Measurements from ENCODE around the gene POSTN.
"Not testable (repeated sequence)": the region's sequence is repeated elsewhere in the genome, so short reads cannot be mapped to it uniquely, and the experiment has no call there.

Gene POSTN

GRCh38 chr13:37596805-37597204 lies 1.8 kb downstream of the POSTN start:
- no peak for DNase-seq

- DNase-seq: no peak
Observed at GRCh38 chr13:37595162-37595561, 3.4 kb downstream of the POSTN start.

DNA sequence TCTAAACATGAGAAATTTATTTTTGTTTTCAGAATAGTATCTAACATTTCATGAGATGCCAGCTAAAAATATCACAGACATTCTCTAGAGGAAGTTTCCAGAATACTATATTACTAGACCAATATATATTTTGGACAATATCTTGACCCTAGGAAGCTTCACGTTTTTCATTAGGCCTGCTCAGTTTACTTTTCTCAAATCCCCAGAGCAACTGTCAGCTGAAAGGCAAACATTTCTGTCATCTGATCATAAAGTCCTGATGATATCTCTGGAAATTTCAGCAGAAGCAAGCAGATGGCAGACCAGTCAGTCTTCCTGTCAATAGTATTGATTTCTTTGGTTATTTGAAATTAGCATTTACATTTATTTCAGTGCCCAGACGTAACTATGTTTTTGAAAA lies 4.0 kb downstream of the POSTN start:
- no peak for DNase-seq

DNA sequence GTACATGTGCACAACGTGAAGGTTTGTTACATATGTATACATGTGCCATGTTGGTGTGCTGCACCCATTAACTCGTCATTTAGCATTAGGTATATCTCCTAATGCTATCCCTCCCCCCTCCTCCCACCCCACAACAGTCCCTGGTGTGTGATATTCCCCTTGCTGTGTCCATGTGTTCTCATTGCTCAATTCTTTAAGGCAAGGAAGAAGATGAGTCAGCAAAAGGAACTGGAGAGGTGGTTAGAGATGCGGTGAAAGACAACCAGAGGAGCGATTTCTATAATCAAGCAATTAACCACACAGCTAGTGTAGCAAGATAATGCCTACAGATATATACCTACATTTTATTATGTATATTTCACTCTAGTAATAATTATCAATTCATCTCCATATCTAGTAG lies 9.2 kb downstream of the POSTN start:
- not testable (repeated sequence) for DNase-seq

GRCh38 chr13:37587236-37587635 lies 11.3 kb downstream of the POSTN start:
- no peak for DNase-seq

- no peak for DNase-seq
Observed at GRCh38 chr13:37586164-37586563, 12.4 kb downstream of the POSTN start.

- no peak for DNase-seq
Observed at GRCh38 chr13:37585541-37585940, 13.0 kb downstream of the POSTN start.

DNA sequence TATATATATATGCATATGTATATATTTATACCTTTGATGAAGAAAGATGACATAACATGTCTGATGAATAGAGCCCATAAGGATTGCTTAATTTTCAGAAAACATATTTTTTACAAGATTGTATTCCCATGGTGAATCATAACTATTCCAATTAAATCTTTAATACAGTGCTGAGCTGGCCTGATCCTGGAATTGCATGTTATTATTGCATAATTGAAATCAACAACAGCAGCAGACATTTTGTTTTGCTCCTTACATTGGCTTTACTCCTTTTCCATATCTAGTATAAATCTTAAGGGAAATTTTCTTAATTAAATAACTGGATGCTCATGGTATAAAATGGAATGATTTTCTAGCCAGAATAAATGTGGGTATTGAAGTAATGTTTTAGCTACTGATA lies 22.0 kb downstream of the POSTN start:
- no peak for DNase-seq

DNA sequence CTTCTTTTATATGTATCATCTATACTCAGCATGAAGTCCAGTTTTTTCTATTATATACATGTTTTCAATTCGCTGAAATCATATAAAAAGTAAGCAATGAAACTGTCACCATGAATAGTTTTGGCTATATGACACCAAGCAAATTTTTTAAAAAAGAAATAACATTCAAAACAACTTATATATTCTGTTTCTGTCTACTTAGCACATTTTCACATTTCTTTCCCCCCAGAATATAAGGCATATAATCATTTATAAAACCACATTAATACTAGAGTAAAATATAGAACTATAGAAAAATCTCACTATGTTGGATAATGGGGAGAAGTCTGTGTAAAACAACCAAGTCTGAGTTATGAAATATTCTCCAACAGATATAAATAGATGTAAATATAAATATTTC lies 33.1 kb downstream of the POSTN start:
- DNase-seq: no peak

DNA sequence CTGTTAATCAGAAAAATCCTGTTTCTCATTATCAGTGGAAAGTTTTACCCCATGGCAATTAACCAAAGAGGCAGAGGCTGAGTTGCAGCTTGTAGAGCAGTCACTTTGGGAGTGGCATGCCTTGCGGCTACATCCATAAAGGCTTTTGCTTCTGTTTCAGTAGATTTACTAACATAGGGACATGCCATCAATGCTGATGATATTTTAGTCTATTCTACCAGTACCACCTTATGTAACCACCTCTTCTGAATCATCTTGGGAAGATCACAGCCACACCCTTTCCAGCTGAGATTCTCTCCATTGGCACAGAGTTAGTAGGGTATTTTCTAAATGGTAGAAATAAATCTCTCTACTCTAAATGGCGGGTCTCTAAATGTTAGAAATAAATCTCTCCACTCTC lies 37.5 kb downstream of the POSTN start:
- DNase-seq: no peak

DNA sequence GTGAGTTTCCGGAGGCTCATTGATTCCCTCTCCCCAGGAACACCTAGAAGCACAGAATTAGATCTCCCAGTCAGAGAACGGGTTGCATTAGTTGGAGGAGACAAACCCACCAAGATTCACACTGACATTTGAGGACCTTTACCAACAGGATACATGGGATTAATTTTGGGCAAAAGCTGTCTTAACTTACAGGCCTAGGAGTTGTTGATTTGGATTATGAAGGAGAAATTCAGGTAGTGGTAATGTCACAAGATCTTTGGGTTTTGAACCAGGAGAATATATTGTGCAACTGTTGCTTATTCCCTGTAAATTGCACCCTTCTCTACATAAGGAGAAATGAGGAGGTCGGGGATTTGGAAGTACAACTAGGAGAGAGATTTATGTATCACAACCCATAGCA lies 38.0 kb downstream of the POSTN start:
- no peak for DNase-seq

- DNase-seq: not testable (repeated sequence)
Observed at GRCh38 chr13:37558766-37559165, 39.8 kb downstream of the POSTN start.

DNA sequence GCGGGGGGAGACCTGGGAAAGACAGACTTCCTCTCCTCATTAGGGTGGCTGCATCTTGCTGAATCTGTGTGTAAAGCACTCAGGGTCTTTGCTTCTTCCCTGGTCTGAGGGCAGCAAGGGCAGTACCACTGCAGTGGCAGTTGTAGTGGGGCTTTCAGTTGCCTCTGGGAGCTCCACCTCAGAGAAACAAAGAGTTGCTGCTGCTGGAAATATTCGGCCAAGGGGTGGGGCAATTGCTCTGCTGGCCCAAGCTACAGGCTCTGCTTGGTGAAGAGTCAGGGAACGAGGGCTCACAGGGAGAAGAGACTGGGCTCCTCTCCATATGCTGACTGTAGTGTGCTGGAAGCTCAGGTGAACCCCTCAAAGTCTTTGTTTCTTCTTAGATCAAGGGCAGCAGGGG lies 52.5 kb downstream of the POSTN start:
- no peak for DNase-seq

GRCh38 chr13:37544995-37545394 lies 53.6 kb downstream of the POSTN start:
- no peak for DNase-seq

DNA sequence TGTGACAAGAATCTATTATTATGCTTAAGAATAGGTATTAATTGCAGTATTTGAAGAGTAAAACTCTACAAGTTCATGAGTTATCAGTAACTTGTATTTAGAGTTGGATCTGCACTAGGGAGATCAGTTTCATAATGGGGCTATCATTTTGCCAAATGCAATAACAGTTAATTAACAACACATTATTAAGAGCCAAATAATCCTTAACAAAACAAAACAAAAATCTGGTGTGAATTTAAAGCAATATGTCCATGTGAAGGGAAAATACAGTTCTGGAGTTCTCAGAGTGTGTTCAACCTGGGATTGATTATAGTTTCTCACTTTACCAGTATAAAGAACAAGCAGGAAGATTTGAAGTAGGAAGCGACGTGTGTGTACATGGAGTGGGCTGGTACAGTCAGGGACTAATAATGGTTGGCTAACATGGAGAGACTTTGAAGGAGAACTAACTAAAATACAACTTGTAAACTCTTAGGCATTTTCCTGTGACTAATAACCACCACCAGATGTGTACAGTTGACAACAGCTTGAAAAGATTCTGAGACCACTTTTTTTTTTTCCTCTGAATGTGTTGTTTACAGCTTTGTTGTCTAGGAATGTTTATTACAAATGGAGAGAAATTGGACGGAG lies 58.5 kb downstream of the POSTN start:
- DNase-seq: no peak

DNA sequence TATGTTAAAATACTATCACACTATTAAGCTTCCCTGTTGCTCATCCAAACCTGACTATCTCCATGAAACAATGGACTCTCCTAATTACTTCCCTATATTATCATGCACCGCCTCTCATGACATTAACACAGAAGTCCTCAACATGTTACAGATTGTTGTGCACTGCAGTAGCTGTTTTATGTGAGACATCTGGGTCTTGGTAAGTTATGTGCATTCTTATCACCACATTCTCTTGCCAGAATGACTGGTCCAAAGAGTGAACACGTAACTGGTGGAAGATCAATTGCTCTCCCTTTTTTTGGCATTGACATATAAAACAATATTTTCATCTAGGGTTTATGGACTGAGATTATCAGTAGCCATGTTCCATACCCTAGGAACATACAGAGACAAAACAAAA lies 59.4 kb downstream of the POSTN start:
- DNase-seq: no peak

DNA sequence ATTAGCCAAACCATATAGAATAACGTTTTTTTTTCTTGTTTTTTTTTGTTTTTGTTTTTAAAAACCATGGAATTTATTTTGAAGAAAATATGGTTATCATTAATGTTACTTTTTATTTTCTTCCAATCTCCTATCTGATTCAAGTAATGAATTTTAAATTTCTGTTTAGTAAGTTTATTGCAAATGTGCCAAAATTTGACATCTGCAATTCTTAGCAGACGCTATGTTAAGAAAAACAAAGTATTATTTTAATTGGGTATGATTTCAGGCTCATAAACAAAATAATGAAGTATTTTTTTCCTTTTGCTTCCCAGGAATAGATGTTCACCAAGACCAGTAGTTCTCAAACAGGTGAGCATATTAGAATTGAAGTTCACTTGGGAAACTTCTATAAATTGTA lies 63.1 kb downstream of the POSTN start:
- no peak for DNase-seq

DNA sequence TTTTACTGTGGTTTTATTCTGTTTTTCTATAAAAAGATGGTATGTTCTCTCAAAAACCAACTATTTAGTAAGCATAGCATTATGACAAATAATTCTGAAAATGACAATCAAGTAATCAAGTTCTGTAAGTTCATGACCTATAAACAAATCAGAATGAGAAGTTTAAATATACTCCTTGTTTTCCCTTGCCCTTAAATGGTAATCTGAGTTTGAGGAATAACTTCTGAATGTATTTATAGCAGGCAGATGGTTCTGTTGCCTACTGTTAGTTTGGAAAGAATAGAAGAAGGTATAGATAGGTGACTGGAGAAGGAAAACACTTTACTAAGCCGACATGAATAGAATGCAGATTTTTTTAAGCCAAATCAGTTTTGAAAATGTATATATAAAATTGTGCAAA lies 63.9 kb downstream of the POSTN start:
- no peak for DNase-seq

- no peak for DNase-seq
Observed at GRCh38 chr13:37534181-37534580, 64.4 kb downstream of the POSTN start.

DNA sequence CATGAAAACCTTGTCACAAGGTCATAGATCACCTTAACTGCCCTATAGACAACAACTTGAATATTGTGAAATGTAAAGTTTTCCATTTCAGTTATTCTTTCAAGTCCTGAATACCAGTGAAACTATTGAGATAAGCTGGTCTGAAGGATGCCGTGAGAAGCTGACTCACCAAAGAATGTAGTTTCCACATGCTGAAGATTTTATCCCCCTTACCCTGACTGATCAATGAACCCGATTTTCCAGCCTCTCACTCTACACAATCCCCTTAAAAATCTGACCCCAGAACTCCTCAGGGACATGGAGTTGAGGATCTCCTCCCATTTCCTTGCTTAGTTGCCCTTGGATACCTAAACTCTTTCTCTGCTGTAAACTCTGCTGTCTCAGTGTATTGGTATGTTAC lies 67.5 kb downstream of the POSTN start:
- no peak for DNase-seq

DNA sequence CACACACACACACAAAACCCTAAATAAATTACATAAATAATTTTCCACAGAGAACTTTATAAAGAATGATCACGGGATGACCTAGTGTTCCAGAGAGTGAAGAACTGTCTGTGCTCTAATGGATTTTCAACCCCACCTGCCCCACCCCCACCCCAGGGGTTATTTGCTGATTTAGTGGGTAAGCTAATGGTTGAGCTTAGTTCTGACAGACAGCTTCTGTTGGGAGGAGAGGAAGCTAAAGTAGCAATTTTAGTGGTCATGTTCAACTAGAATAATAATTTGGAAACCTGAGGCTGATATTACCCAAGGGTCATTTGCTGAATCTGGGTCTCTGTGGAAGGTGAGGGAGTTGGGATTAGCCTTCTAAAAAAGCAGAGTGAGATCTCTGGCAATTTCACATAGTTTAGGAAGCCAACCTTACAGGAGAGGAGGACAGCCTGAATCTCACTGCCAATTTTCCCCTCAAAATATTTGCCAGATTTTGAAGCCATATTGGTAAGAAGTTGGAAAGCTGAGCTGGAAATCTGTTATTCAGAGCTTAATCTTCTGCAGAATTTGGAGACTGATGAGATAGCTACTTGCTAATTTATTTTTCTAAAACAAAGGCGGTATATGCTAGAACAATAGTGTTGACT lies 68.7 kb downstream of the POSTN start:
- DNase-seq: no peak

DNA sequence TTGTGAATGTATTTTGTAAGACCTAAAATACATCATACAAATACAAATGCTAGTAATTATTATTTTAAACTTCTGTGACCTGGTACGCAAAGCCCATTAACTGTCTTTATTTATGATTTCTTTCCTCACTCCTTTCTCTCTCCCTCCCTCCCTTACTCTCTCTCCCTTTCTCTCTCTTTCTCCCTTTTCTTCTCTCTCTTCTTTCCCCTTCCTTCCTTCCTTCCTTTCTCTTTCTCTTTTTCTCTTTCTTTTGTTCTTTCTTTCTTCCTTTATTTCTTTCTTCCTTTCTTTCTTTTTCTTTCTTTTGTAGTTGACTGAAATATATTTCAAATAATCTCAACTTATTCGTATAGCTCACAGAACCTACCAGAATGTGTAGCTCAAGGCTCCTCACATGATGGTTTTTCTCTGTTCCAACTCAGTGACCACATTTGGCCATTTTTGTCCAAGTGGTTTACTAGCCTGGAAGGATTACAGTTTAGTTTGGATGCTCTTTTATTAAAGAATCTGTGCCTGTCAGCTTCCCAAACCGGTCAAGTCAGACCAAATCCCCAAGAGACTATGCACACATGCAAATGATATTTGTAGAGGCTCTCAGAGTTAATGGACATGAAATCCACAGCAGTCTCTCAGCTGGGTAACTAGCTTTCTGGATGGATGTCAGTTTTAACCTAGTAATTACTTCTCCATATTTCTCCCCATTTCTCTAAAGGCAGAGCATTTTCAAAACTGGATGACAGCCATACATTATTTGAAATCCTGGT lies 71.7 kb downstream of the POSTN start:
- DNase-seq: no peak

GRCh38 chr13:37515226-37515625 lies 83.3 kb downstream of the POSTN start:
- DNase-seq: no peak

All from hippocampal formation (tissue), 2 donors.